ENCODE measurements around the gene VPS35L.

GRCh38 chr16:19521471-19522396, 33.8 kb upstream of the VPS35L start, which contains the start of gene GDE1:
- TF ChIP-seq CTCF (IDR thresholded peaks at IDR 0.05) (peak in 1 of 7 experiments; percentile 31), EP300 (IDR thresholded peaks at IDR 0.05) (no peak), POLR2AphosphoS5 (IDR thresholded peaks at IDR 0.05) (peak; percentile 62 to 95 (median 93)), POLR2A (IDR thresholded peaks at IDR 0.05) (peak in 2 of 4 donors; percentile 34 to 69)

Data from stomach (tissue), 4 donors.